ENCODE data around the gene CNTNAP5.

The CNTNAP5 gene

DNA sequence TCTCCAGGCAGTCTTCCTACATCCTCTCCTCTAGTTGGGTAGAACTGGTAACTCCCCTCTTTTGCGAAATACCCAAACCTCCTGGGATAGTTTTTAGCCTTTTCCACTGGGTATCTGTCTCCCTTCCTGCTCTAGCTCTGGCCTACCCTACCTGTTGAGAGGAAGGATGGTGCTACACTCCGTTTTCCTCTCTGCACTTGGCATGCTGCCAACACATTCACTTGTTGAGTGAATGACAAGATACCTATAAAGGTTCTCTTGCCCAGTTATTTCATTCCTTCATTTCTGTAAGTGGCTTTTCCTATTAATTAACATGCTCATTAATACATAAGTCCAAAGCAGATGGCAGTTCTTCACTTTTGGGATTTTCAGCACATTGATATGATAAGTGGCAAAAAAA is 293.8 kb downstream of the CNTNAP5 start:
- no peak overlapping the region for H3K4me3 ChIP-seq (ENCODE audit: low read depth, low read length)
- no peak for DNase-seq (ENCODE audit: low read depth)
- in situ Hi-C loops (cut with HindIII; ENCODE audit: low sequenced_read_pairs), result no loop called here
- TF ChIP-seq, protein P1, sequence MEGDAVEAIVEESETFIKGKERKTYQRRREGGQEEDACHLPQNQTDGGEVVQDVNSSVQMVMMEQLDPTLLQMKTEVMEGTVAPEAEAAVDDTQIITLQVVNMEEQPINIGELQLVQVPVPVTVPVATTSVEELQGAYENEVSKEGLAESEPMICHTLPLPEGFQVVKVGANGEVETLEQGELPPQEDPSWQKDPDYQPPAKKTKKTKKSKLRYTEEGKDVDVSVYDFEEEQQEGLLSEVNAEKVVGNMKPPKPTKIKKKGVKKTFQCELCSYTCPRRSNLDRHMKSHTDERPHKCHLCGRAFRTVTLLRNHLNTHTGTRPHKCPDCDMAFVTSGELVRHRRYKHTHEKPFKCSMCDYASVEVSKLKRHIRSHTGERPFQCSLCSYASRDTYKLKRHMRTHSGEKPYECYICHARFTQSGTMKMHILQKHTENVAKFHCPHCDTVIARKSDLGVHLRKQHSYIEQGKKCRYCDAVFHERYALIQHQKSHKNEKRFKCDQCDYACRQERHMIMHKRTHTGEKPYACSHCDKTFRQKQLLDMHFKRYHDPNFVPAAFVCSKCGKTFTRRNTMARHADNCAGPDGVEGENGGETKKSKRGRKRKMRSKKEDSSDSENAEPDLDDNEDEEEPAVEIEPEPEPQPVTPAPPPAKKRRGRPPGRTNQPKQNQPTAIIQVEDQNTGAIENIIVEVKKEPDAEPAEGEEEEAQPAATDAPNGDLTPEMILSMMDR (IDR thresholded peaks at IDR 0.05; ENCODE audit: low read depth, low read length, missing control alignments), result no peak

DNA sequence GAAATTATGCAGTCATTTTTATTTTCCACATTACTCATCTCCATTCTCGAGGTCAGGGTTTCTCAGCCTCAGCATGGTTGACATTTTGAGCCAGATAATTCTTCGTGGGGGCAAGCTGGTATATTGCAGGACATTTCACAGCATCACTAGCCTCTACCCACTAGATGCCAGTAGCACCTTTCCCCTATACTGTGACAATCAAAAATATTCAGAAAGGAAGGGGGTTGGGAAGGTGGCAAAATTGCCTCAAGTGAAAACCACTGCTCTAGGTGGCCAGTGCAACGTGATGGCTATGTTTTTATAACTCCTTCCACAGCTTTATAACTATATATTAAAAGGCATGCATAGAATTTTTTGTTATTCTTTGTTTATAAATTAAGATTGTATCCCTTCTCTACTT is 294.5 kb downstream of the CNTNAP5 start:
- in situ Hi-C loops (cut with HindIII; ENCODE audit: low sequenced_read_pairs), result no loop called here
- DNase-seq (ENCODE audit: low read depth), result no peak
- TF ChIP-seq, protein P1 (IDR thresholded peaks at IDR 0.05; ENCODE audit: low read depth, low read length, missing control alignments), result no peak
- H3K4me3 ChIP-seq (ENCODE audit: low read depth, low read length), result no peak overlapping the region

DNA sequence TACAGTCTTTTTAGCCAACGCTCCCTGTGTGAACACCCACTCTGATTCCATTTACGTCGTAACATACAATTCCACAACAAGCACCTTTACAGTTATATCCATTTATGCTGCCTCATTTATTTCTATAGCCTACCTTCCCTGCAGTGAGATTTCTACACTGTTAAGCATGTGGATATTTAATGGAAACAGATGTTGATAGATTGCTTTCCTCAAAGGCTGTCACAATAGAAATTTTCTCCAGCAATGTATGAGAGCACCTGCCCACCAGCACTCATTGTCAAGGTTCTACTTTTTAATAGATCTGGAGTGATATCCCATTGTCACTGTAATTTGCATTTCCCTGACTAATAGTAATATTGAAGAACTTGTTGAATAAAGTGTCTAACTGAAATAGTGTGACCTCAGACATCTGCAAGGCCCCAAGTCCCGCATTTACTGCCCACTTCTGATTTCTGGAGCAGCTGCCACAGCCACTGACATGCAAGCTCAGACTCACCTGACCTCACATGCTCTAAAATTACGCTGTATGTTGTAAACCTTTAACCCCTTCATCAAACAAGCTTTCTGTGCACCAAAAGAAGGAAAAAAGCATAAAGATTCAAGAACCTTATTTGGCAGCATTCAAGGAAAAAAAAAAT is 295.1 kb downstream of the CNTNAP5 start:
- TF ChIP-seq, protein P1 (IDR thresholded peaks at IDR 0.05; ENCODE audit: low read depth, low read length, missing control alignments), result no peak
- in situ Hi-C loops (cut with HindIII; ENCODE audit: low sequenced_read_pairs), result loop anchor here (5.0 kb wide), 1 partner anchor 53 kb away; no protein-coding TSS in a partner anchor
- no peak overlapping the region for H3K4me3 ChIP-seq (ENCODE audit: low read depth, low read length)
- DNase-seq (ENCODE audit: low read depth), result no peak

DNA sequence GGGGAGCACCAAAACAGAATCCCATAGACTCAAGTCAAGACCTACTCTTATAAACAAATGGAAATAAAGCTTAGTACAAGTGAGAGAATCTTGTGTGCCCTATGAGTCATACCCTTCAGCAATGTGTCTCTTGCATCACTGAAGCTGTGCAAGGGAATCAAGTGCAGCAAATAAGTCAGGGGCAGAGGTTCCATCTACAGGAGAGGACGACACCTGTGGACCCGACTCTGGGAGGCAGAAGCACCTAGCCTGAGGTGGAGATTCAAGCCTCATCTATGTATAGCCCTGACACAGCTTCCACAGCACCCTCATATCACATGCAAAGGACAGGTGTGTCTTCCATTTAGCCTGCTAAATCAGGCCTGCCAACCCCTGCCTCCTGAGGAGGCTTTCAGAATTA is 298.2 kb downstream of the CNTNAP5 start:
- DNase-seq (ENCODE audit: low read depth), result no peak
- TF ChIP-seq, protein P1 (IDR thresholded peaks at IDR 0.05; ENCODE audit: low read depth, low read length, missing control alignments), result no peak
- in situ Hi-C loops (cut with HindIII; ENCODE audit: low sequenced_read_pairs), result loop anchor here (5.0 kb wide), 1 partner anchor 56 kb away; no protein-coding TSS in a partner anchor

DNA sequence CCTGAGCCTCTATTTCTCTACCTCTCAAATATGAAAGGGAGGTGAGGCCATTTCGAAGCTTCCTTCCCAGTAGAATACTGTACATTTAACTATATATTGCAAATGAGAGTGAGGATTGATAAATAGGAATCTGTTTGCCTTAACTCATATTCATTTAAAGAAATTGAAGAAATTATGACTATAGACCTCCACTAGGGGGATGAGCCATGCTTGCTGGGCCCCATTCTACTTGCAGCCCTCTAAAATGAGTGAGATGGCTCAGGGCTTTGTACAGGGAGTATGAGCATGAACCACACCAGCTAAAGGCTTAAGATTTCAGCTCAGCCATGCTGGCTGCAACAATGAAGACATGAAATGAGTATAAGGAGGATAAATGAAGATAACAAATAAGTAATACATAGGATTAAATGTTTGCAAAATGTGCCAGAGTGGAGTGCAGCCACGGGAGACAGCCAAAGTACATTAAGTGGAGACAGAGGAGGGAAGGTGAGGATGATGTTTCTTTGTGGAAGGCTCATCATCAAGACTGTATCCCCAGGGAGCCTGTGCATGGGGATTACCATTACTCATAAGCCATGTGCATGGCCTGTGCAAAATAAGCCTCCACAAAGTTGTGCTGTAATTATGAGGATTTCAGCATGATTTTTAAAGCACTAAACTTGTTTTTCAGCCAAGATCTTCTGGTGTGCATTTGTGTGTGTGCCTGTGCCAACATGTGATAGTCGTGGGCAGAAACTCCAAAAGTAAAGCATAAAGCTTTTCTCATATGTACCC is 300.8 kb downstream of the CNTNAP5 start:
- in situ Hi-C loops (cut with HindIII; ENCODE audit: low sequenced_read_pairs), result no loop called here
- TF ChIP-seq, protein P1 (IDR thresholded peaks at IDR 0.05; ENCODE audit: low read depth, low read length, missing control alignments), result no peak

More for the DNA sequence above, 298.2 kb downstream of the CNTNAP5 start:
- H3K4me3 ChIP-seq (ENCODE audit: low read depth, low read length), result no peak overlapping the region

DNA sequence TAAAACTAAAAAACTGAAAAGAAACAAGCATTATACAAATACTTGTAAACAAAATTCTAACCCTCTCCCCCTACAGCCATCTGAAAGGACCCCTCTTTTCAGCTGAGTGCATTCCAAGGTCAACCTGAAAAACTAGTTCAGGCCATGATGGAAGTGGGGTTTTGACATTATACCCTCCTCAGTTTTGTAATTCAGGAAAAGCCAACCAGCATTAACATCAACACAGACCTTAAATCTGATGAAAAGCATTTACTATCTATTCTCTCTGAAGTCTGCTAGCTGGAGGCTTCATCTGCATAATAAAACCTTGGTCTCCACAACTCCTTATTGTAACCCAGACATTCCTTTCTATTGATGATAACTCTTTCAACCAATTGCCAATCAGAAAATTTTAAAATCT is 302.2 kb downstream of the CNTNAP5 start:
- DNase-seq (ENCODE audit: low read depth), result no peak
- in situ Hi-C loops (cut with HindIII; ENCODE audit: low sequenced_read_pairs), result no loop called here
- TF ChIP-seq, protein P1 (IDR thresholded peaks at IDR 0.05; ENCODE audit: low read depth, low read length, missing control alignments), result no peak
- no peak overlapping the region for H3K4me3 ChIP-seq (ENCODE audit: low read depth, low read length)

More for the DNA sequence above, 300.8 kb downstream of the CNTNAP5 start:
- DNase-seq (ENCODE audit: low read depth), result no peak
- no peak overlapping the region for H3K4me3 ChIP-seq (ENCODE audit: low read depth, low read length)
